ENCODE data around the gene NPC1L1. TPM values are rescaled to one million over a fixed set of nuclear protein-coding genes. Genes with fewer than 3 reads are reported as not detected.

The NPC1L1 gene
- polyA plus RNA-seq, 3 donors, result 0.04 TPM; not detected in 2

GRCh38 chr7:44494960-44495359, 46.2 kb downstream of the NPC1L1 start:
- DNase-seq, result no peak
- H3K27ac Mint-ChIP-seq, result no peak overlapping the region
- peaks cover 0 to 2% (median 0%) of the 10 kb centered on the region in 7 donors for H3K9me3 Mint-ChIP-seq
- H3K4me3 Mint-ChIP-seq, result no peak overlapping the region
- H3K27me3 Mint-ChIP-seq (ENCODE audit: low read depth in 3 of 3), result peaks cover 4 to 5% (median 5%) of the 10 kb centered on the region in 3 donors
- Histone ChIP-seq H3K27ac (ENCODE audit: low read depth in 1 of 2, low read length in 2 of 2) (no peak overlapping the region), H4K20me1 (ENCODE audit: insufficient read depth, low read length) (no peaks in the 10 kb centered on the region), H3K27me3 (ENCODE audit: control insufficient read depth in 2 of 2, insufficient read depth in 2 of 2, low read length in 2 of 2) (peaks cover 0 to 2% of the 10 kb centered on the region in 2 donors), H3K79me2 (ENCODE audit: insufficient read depth, low read length) (peaks cover 5% of the 10 kb centered on the region), H3K4me1 (ENCODE audit: control insufficient read depth in 1 of 2, insufficient read depth in 2 of 2, low read length in 2 of 2) (peaks cover 1 to 3% of the 10 kb centered on the region in 2 donors), H3K4me3 (replicated peaks in 1 of 3; ENCODE audit: low read depth in 2 of 3, low read length in 3 of 3) (no peak overlapping the region), H3K36me3 (replicated peaks in 1 of 2; ENCODE audit: control insufficient read depth in 1 of 2, insufficient read depth in 2 of 2, low read length in 2 of 2) (no peaks in the 10 kb centered on the region), H3K9ac (ENCODE audit: insufficient read depth, low read length, poor library complexity, severe bottlenecking) (no peak overlapping the region), H3K9me3 (replicated peaks in 1 of 2; ENCODE audit: control insufficient read depth in 1 of 2, insufficient read depth in 1 of 2, low read length in 2 of 2) (no peaks in the 10 kb centered on the region), H3K4me2 (replicated peaks; ENCODE audit: extremely low read depth, low read length, poor library complexity, severe bottlenecking) (no peak overlapping the region), H2AFZ (ENCODE audit: insufficient read depth, low read depth, low read length, poor library complexity, severe bottlenecking) (no peak overlapping the region)
- H3K36me3 Mint-ChIP-seq, result no peaks in the 10 kb centered on the region
- intact Hi-C loops (cut with micrococcal nuclease), result loop anchor here in 1 of 2 donors (5.0 to 10.0 kb wide), 3 partner anchors 77 to 1580 kb away; partner anchors contain the start of genes C7orf25, DDX56 and POLM
- no CpG with 5 or more reads among the region's 2 CpGs for WGBS (ENCODE audit: insufficient coverage)
- peaks cover 6% of the 10 kb centered on the region for H3K4me1 Mint-ChIP-seq
- TF ChIP-seq, protein P1, sequence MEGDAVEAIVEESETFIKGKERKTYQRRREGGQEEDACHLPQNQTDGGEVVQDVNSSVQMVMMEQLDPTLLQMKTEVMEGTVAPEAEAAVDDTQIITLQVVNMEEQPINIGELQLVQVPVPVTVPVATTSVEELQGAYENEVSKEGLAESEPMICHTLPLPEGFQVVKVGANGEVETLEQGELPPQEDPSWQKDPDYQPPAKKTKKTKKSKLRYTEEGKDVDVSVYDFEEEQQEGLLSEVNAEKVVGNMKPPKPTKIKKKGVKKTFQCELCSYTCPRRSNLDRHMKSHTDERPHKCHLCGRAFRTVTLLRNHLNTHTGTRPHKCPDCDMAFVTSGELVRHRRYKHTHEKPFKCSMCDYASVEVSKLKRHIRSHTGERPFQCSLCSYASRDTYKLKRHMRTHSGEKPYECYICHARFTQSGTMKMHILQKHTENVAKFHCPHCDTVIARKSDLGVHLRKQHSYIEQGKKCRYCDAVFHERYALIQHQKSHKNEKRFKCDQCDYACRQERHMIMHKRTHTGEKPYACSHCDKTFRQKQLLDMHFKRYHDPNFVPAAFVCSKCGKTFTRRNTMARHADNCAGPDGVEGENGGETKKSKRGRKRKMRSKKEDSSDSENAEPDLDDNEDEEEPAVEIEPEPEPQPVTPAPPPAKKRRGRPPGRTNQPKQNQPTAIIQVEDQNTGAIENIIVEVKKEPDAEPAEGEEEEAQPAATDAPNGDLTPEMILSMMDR (IDR thresholded peaks at IDR 0.05), result no peak

DNA sequence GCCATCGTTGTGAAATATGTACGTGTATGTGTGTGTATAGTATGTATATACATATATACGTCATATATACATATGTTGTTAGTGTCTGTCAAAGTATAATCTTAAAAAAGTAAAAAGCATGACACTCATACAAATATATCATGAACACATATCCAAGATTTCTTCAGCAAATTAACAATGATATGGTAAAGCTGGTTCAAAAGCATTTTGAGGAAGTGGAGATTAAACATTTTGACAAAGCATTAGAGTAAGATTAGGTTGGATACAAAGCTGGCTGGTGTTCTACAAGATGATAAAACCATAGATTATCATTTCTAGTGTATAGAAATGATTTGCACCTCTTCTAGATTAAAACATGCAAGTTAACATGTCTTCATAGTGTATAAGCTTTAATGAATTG, 49.9 kb downstream of the NPC1L1 start:
- peak overlapping the region; percentile 89 for H3K4me2 ChIP-seq (replicated peaks; ENCODE audit: extremely low read depth, low read length, poor library complexity, severe bottlenecking)
- peaks cover 42% of the 10 kb centered on the region for H3K79me2 ChIP-seq (ENCODE audit: insufficient read depth, low read length)
- peak overlapping the region; percentile 92 for H2AFZ ChIP-seq (ENCODE audit: insufficient read depth, low read depth, low read length, poor library complexity, severe bottlenecking)
- no peaks in the 10 kb centered on the region for H3K36me3 ChIP-seq (replicated peaks in 1 of 2; ENCODE audit: control insufficient read depth in 1 of 2, insufficient read depth in 2 of 2, low read length in 2 of 2)
- H3K27ac Mint-ChIP-seq, result peak overlapping the region; percentile 86 to 98 (median 92)
- H3K27ac ChIP-seq (ENCODE audit: low read depth in 1 of 2, low read length in 2 of 2), result peak overlapping the region in 1 of 2 donors; percentile 95
- H3K27me3 Mint-ChIP-seq (ENCODE audit: low read depth in 3 of 3), result peaks cover 2 to 4% (median 4%) of the 10 kb centered on the region in 3 donors
- peaks cover 13 to 21% of the 10 kb centered on the region in 2 donors for H3K4me1 ChIP-seq (ENCODE audit: control insufficient read depth in 1 of 2, insufficient read depth in 2 of 2, low read length in 2 of 2)
- peak overlapping the region; percentile 74 to 94 for H3K4me3 Mint-ChIP-seq
- no CpG with 5 or more reads among the region's 3 CpGs for WGBS (ENCODE audit: insufficient coverage)
- H3K9me3 Mint-ChIP-seq, result peaks cover 0 to 2% (median 0%) of the 10 kb centered on the region in 7 donors
- H3K4me3 ChIP-seq (replicated peaks in 1 of 3; ENCODE audit: low read depth in 2 of 3, low read length in 3 of 3), result peak overlapping the region; percentile 60 to 80 (median 78)
- no peak for DNase-seq
- TF ChIP-seq, protein P1 (IDR thresholded peaks at IDR 0.05), result no peak
- no peaks in the 10 kb centered on the region for H4K20me1 ChIP-seq (ENCODE audit: insufficient read depth, low read length)
- H3K9ac ChIP-seq (ENCODE audit: insufficient read depth, low read length, poor library complexity, severe bottlenecking), result peak overlapping the region; percentile 89
- H3K9me3 ChIP-seq (replicated peaks in 1 of 2; ENCODE audit: control insufficient read depth in 1 of 2, insufficient read depth in 1 of 2, low read length in 2 of 2), result no peaks in the 10 kb centered on the region
- H3K36me3 Mint-ChIP-seq, result peaks cover 2 to 5% of the 10 kb centered on the region in 2 donors
- no peaks in the 10 kb centered on the region for H3K27me3 ChIP-seq (ENCODE audit: control insufficient read depth in 2 of 2, insufficient read depth in 2 of 2, low read length in 2 of 2)
- intact Hi-C loops (cut with micrococcal nuclease), result loop anchor here in 1 of 2 donors (5.0 to 10.0 kb wide), 3 partner anchors 81 to 1576 kb away; partner anchors contain the start of genes C7orf25, DDX56 and POLM
- H3K4me1 Mint-ChIP-seq, result peaks cover 34% of the 10 kb centered on the region

Data from CD14-positive monocyte (primary cell).